AG08396 (cell line): ENCODE measurements around the gene CFAP97.
A peak's percentile ranks its signal among the peaks of the same experiment; 100 is the strongest.
"Not testable (repeated sequence)": the region's sequence is repeated elsewhere in the genome, so short reads cannot be mapped to it uniquely, and the experiment has no call there.

Experiments
- DNase-seq: peaks from one replicate; pipeline ENCODE4 v3.0.0; 2012; ENCODE audit warnings: low spot score, mixed read lengths

Gene CFAP97

DNA sequence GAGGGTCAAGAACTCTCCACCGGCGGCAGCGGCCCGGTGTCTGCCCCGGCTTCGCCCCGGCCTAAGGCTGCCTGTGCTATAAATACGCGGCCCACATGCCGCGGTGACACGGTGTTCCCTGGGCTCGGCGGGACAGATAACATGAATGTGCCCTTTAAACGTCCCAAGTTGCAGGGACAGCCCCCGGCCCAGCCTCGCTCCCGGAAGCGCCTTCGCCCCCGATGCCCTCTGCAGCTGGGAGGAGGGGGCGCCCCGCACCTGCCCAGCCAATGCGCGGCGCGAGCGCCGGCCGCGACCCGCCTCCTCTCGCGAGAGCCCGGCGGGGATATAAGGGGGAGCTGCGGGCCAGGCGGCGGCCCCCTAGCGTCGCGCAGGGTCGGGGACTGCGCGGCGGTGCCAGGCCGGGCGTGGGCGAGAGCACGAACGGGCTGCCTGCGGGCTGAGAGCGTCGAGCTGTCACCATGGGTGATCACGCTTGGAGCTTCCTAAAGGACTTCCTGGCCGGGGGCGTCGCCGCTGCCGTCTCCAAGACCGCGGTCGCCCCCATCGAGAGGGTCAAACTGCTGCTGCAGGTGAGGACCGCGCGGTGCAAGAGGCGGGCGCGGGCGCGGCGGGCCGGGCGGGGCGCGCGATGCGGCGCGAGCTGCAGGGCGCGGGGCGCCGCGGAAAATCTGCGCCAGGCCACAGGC, 60.7 kb downstream of the CFAP97 start, which contains the start of gene SLC25A4:
Gene SLC25A4 (plus strand): TSS at position 355 of the 689 bp plus-strand sequence. CDS start 107 bp downstream, at position 462.
- DNase-seq, result peak; percentile 95

GRCh38 chr4:185142564-185142911, 61.3 kb downstream of the CFAP97 start:
- DNase-seq, result no peak

- no peak for DNase-seq
Observed at GRCh38 chr4:185141777-185142176, 62.0 kb downstream of the CFAP97 start.

DNA sequence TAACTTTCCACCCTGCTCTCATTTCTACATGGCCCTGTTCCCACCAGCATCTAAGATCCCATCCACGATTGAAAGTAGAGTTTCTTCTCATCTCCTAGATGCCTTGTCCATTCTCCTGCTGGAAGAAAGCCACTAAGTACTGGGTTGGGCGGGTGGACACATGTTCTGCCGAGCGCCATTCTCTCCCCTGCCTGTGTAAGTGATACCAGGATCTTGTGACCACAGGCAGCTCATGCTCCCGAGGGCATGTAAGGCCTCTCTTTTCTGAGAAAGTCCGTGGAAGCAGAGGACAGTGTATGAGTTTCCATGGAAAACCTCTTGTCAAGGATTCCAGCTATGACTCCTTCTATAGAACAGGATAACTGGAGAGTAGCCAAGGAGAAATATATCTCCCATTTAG, 64.1 kb downstream of the CFAP97 start:
- DNase-seq, result no peak

GRCh38 chr4:185138161-185138560, 65.6 kb downstream of the CFAP97 start:
- no peak for DNase-seq

DNA sequence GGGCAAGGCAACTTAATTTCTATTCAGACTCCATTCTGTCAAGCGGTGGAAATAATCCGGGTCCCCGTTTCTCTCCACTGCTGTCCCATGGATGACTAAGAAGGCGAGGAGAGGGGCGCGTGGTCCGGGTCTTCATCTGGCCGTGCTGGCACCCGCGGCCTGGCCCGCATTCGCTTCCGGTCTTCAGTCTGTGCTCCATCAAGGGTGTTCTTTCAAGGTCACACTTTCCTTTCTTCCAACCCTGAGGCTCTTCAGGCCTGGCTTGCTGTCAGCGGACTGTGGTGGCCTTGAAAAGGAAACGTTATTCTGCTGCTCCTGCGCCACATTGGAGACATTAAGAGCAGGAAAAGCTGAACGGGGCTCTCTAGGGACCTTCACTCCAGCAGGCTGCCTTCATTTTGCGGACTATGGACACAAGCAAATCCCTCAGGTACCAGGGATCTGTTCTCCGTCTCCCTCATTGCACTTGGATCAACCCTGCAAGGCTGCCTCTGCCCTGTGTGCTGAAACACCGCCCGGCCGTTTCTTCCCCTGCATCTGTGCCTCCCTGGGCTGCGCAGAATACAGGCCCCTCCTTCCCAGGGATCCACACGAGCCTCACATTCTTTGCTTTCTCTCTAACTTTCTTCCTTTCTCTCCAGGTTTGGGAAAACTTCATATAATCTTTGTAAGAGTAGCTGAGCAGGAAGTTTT, 66.4 kb downstream of the CFAP97 start:
- DNase-seq, result no peak

- DNase-seq, result peak; percentile 76
Observed at GRCh38 chr4:185134307-185134869, 69.4 kb downstream of the CFAP97 start.

- peak; percentile 58 for DNase-seq
Observed at GRCh38 chr4:185128272-185129119, 75.3 kb downstream of the CFAP97 start.

DNA sequence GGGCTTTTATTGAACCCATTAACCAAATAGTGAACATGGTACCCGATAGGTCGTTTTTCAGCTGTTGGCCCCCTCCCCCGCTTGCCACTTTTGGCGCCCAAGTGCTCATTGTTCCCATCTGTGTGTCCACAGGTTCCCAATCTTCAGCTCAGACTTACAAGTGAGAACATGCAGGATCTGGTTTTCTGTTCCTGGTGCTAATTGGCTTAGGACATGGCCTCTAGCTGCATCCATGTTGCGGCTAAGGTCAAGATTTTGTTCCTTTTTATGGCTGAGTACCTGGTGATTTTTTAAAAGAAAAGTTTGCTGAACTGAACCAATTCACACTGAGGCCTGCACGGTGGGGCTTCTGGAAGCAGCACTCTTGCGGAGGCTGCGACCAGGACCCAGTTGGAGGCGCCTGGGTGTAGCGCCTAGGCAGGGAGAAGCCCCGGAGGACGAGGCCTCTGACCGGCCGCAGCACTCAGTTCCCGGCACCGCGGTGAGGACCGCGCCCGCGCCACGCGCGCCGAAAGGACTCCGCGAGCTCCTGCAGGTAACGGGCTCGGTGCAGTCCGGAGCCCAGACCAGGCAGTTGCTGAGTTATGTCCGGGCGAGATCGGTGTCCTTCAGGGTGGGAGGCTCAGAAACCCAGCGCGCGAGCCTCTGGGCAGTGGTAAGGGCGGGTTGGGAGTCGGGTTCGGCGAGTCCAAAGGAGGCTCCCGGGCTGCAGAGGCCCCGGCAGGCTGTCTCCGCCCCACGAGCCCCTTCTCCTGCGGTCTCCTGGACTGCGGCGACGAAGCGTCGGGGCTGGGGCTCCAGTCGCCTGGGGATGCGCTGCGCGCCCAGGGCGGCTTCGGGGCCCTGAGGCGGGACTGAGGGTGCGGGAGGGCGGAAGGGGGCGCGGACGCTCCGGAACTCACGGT, 76.5 kb downstream of the CFAP97 start:
- DNase-seq, result peak; percentile 47

- no peak for DNase-seq
Observed at GRCh38 chr4:185124006-185124405, 79.8 kb downstream of the CFAP97 start.

- DNase-seq, result no peak
Observed at GRCh38 chr4:185122681-185123345, 81.0 kb downstream of the CFAP97 start.

DNA sequence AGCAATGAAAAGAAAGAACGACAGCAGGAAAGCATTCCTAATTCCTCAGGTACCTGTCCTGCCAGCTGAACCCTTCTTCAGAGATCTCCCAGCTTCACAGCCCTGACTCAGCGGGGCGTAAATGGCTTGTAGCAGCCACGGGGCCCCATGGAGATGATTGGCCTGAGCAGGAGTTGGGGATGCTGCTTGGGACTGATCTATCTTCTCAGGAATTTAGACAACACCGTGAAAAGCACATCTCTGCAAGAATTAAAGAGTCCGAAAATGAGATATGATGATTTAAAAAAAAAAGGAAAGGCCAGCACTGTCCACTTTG, 83.2 kb downstream of the CFAP97 start:
- DNase-seq, result no peak

- no peak for DNase-seq
Observed at GRCh38 chr4:185119927-185120630, 83.7 kb downstream of the CFAP97 start.

DNA sequence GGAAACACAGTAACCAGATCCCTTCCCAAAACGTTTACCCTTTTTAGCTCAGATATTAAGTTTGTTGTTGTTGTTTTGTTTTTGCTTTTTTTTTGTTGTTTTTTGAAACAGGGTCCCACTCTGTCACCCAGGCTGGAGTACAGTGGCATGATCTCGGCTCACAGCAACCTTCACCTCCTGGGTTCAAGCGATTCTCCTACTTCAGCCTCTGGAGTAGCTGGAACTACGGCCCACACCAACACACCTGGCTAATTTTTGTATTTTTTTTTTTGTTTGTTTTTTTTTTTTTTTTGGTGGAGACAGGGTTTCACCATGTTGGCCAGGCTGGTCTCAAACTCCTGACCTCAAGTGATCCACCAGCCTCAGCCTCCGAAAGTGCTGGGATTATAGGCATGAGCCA, 84.3 kb downstream of the CFAP97 start:
- DNase-seq, result not testable (repeated sequence)

- no peak for DNase-seq
Observed at GRCh38 chr4:185118876-185119275, 84.9 kb downstream of the CFAP97 start.

DNA sequence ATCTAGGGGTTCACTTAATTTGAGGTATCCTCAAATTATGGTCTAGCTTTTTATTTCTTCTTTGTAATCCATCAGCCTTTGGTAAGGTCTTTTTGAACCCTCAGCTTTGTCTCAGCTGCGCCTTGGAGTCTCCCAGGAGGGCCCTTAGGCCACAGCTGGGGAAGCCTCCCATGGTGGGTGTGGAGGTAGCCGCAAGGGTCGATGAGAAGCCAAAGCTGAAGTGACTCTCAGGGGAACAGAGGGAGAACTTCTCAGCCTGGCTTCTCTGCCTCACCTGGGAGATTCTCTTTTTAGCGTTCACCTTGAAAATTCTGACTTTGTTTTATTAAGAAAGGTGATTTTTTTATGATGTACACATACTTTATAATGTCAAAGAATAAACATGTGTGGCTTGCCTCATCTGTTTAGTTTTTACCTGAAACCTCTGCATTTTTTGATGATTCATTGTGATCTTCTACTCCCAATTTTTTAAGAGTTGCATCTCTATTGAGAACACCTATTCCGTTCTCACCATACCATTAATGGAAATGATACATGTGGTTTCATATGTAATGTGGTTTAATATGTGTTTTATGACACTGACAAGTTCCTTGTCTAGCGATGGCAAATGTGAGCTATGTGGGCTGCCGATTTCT, 86.4 kb downstream of the CFAP97 start:
- DNase-seq, result no peak

GRCh38 chr4:185115827-185116232, 88.0 kb downstream of the CFAP97 start:
- peak; percentile 74 for DNase-seq

- no peak for DNase-seq
Observed at GRCh38 chr4:185113340-185113739, 90.5 kb downstream of the CFAP97 start.

DNA sequence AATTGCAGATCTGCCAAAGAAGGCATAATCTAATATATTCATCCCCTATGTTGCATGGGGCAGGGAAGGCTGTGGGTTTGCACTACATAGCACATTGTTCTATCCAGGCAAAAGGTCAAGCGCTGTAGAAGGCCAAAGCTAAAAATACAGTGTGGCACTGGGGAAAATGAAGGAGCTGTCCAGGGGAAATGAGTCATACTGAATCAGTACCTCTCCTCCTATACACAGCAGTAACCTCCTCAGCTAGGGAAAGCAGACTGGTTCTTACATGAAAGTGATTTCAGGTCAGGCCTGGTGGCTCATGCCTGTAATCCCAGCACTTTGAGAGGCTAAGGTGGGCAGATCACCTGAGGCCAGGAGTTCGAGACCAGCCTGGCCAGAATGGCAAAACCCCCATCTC, 91.7 kb downstream of the CFAP97 start:
- peak; percentile 86 for DNase-seq

DNA sequence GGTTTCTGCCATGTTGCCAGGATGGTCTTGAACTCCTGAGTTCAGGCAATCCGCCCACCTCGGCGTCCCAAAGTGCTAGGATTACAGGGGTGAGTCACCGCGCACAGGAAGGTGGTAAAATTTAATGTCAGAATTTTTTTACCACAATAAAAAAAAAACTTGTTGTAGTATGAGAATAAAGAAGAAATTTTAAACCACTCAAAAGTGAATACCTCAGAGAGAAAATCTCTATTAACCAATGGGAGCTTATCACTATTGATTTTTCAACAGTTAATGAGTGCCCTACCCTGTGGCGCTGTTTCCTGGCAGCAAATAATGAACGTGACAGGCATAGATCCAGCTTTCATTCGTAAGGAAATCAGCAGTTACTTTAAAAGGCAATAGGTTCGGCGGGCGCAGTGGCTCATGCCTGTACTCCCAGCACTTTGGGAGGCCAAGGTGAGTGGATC, 93.4 kb downstream of the CFAP97 start:
- DNase-seq, result no peak
